BJ (cell line): ENCODE data around the gene WDR64. TPM values are rescaled to one million over a fixed set of nuclear protein-coding genes. Genes with fewer than 3 reads are reported as not detected.
"Not testable (repeated sequence)": the region's sequence is repeated elsewhere in the genome, so short reads cannot be mapped to it uniquely, and the experiment has no call there.

Experiments used
- CTCF ChIA-PET: fragments of 350-600 bp; formaldehyde crosslinking; extraction: SDS; loops from one replicate; lab custom pipeline; 2021; ENCODE audit warnings: antibody characterized with exemption, inconsistent platforms; lab: Yijun Ruan, JAX
- POLR2A ChIA-PET: fragments of 300-600 bp; sonication (Branson Sonifier 250); formaldehyde crosslinking; extraction: SDS; loops from one replicate; lab custom pipeline; 2021; ENCODE audit warnings: antibody characterized with exemption; lab: Charles Lee
- DNase-seq: peaks from one replicate; pipeline ENCODE4 v3.0.0-alpha.2; 2011; ENCODE audit warnings: low read depth
- H3K27me3 ChIP-seq: 2 replicates; pipeline ENCODE4 v1.6.0; 2011; ENCODE audit warnings: low read length; ENCODE audit not compliant: control insufficient read depth, insufficient read depth
- H3K36me3 ChIP-seq: 2 replicates; pipeline ENCODE4 v1.5.1; 2011; ENCODE audit warnings: low read length; ENCODE audit not compliant: control insufficient read depth, insufficient read depth
- H3K4me3 ChIP-seq: 2 replicates; pipeline ENCODE4 v1.5.1; 2011; ENCODE audit warnings: low read depth, mild to moderate bottlenecking, control low read depth, low read length
- CTCF ChIP-seq: IDR thresholded peaks from 2 replicates; pipeline ENCODE4 v1.5.1; 2011; ENCODE audit warnings: low read depth, mild to moderate bottlenecking, control low read depth, inconsistent platforms, low read length, moderate library complexity; ENCODE audit not compliant: insufficient read depth
- polyA plus RNA-seq: library from polyadenylated mRNA; depleted of rRNA; stranded (reverse); fragments of >200 nt; gene quantifications from 2 replicates; pipeline ENCODE4 v1.2.3, GENCODE V29; 2011

The WDR64 gene
- polyA plus RNA-seq, 1 experiment, result not detected

GRCh38 chr1:241677201-241677600 lies 25.1 kb downstream of the WDR64 start:
- CTCF ChIA-PET, result interaction anchor here (0.7 to 0.8 kb wide), 2 partner anchors 9 to 13 kb away, joined by 3 read pairs; no protein-coding TSS in a partner anchor
- Histone ChIP-seq H3K27me3 (peaks cover 3% of the 10 kb centered on the region), H3K4me3 (no peak overlapping the region), H3K36me3 (no peaks in the 10 kb centered on the region)
- DNase-seq, result no peak
- no peak for TF ChIP-seq CTCF
- POLR2A ChIA-PET, result no interaction called here

GRCh38 chr1:241678536-241678935 lies 26.5 kb downstream of the WDR64 start:
- no peaks in the 10 kb centered on the region for H3K36me3 ChIP-seq

GRCh38 chr1:241679404-241679803 lies 27.3 kb downstream of the WDR64 start:
- Histone ChIP-seq H3K27me3 (peaks cover 3% of the 10 kb centered on the region), H3K4me3 (no peak overlapping the region), H3K36me3 (no peaks in the 10 kb centered on the region)
- no peak for TF ChIP-seq CTCF
- POLR2A ChIA-PET, result no interaction called here
- CTCF ChIA-PET, result interaction anchor here (0.9 kb wide), 2 partner anchors 23 to 38 kb away, joined by 3 read pairs; no protein-coding TSS in a partner anchor
- DNase-seq, result no peak

More at GRCh38 chr1:241678536-241678935, 26.5 kb downstream of the WDR64 start:
- POLR2A ChIA-PET, result no interaction called here
- DNase-seq, result no peak
- H3K27me3 ChIP-seq, result peaks cover 3% of the 10 kb centered on the region
- no peak for TF ChIP-seq CTCF
- H3K4me3 ChIP-seq, result no peak overlapping the region
- CTCF ChIA-PET, result interaction anchor here (0.9 kb wide), 1 partner anchor 22 kb away, joined by 3 read pairs; no protein-coding TSS in a partner anchor

- ChIA-PET CTCF (interaction anchor here (0.9 kb wide), 1 partner anchor 38 kb away, joined by 3 read pairs; no protein-coding TSS in a partner anchor), POLR2A (no interaction called here)
- Histone ChIP-seq H3K4me3 (no peak overlapping the region), H3K27me3 (peaks cover 3% of the 10 kb centered on the region), H3K36me3 (no peaks in the 10 kb centered on the region)
- DNase-seq, result no peak
- no peak for TF ChIP-seq CTCF
Observed at GRCh38 chr1:241679961-241680360, 27.9 kb downstream of the WDR64 start.

GRCh38 chr1:241681861-241682448 lies 29.9 kb downstream of the WDR64 start:
- not testable (repeated sequence) for H3K36me3 ChIP-seq, DNase-seq, H3K4me3 ChIP-seq, H3K27me3 ChIP-seq
- ChIA-PET CTCF (interaction anchor here (2.0 kb wide), 1 partner anchor 24 kb away, joined by 5 read pairs; no protein-coding TSS in a partner anchor), POLR2A (interaction anchor here (0.7 kb wide), 1 partner anchor 21 kb away, joined by 3 read pairs; no protein-coding TSS in a partner anchor)
